ENCODE data around the gene KCNQ4. TPM values are rescaled to one million over a fixed set of nuclear protein-coding genes. Genes with fewer than 3 reads are reported as not detected.

KCNQ4 gene
- total RNA-seq, 1 experiment from 2014 or later = not detected

DNA sequence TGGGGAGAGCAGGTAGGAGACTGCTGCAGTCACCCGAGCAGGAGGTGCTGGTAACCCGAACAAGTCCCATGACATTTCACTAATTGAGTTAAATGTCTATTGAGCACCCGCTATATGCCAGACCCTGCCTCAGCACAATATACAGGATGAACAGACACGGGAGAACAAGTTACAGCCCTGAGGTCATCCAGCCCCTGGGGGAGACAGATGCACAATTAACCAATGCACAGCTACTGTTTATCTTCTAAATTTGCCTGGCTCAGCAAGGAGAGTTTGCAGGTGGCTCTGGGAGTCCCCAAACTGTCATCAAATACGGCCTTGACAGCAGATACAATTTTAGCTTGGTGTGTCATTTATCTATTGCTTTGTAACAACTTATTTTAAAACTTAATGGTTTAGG, 60.5 kb downstream of the KCNQ4 start:
- no TSS peak for BruUV-seq (replicated peaks)
- POLR2A ChIA-PET = interaction anchor here (1.1 kb wide), 3 partner anchors 17 to 285 kb away, joined by 3 to 4 read pairs (median 3); no protein-coding TSS in a partner anchor
- intact Hi-C loops (cut with micrococcal nuclease) = no loop called here
- H3K36me3 Mint-ChIP-seq (ENCODE audit: insufficient read depth, unreplicated experiment) = no peaks in the 10 kb centered on the region
- H3K4me1 Mint-ChIP-seq (ENCODE audit: insufficient read depth, unreplicated experiment) = no peaks in the 10 kb centered on the region
- no peak for DNase-seq (ENCODE audit: unreplicated experiment)
- TF ChIP-seq, protein P1, sequence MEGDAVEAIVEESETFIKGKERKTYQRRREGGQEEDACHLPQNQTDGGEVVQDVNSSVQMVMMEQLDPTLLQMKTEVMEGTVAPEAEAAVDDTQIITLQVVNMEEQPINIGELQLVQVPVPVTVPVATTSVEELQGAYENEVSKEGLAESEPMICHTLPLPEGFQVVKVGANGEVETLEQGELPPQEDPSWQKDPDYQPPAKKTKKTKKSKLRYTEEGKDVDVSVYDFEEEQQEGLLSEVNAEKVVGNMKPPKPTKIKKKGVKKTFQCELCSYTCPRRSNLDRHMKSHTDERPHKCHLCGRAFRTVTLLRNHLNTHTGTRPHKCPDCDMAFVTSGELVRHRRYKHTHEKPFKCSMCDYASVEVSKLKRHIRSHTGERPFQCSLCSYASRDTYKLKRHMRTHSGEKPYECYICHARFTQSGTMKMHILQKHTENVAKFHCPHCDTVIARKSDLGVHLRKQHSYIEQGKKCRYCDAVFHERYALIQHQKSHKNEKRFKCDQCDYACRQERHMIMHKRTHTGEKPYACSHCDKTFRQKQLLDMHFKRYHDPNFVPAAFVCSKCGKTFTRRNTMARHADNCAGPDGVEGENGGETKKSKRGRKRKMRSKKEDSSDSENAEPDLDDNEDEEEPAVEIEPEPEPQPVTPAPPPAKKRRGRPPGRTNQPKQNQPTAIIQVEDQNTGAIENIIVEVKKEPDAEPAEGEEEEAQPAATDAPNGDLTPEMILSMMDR (IDR thresholded peaks at IDR 0.05; ENCODE audit: unreplicated experiment) = no peak
- H3K27me3 Mint-ChIP-seq (ENCODE audit: insufficient read depth, unreplicated experiment) = no peaks in the 10 kb centered on the region
- H3K4me3 Mint-ChIP-seq (ENCODE audit: unreplicated experiment) = no peak overlapping the region
- peaks cover 8% of the 10 kb centered on the region for H3K9me3 Mint-ChIP-seq (ENCODE audit: unreplicated experiment)
- CTCF ChIA-PET = interaction anchor here (0.6 to 19.7 kb wide), 3 partner anchors 29 to 103 kb away, joined by 3 to 609 read pairs (median 4); no protein-coding TSS in a partner anchor
- no peak overlapping the region for H3K27ac Mint-ChIP-seq (ENCODE audit: low read depth, unreplicated experiment)

DNA sequence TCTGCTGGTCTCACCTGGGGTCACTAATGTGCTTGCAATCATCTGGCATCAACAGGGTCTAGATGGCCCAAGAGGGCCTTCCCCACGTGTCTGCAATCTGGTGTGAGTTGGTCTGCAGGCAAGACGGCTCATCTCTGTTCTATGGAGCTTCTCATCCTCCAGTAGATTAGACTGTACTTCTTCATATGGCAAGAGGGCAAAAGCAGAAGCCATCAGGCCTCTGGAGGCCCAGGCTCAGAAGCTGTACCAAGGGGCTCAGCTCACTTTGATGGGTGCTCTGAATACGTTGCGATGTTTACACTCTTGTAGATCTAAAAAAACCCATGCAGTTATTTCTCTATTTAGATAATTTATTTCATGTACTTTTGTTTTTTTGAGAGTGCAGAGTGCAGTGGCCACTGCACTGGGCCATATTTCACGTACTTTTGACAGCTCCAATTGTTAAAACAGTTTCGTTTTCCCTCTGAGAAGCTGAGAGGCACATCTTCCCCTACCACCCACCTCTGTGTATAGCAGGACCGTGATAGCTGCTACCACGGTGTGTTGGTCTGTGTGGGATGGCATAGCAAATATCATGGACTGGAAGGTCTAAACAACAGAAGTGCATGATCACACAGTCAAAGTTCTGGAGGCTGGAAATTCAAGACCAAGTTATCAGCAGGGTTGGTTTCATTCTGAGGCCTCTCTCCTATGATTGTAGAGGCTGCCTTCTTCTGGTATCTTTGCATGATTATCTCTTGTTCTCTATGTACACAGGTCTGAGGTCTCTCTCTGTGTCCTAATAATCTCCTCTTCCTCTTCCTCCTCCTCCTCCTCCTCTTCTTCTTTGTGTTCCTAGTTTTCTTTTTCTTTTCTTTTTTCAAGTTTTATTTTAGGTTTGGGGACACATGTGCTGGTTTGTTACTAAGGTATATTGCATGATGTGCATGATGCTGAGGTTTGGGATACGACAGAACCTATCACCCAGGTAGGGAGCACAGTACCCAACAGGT, 61.6 kb downstream of the KCNQ4 start:
- TF ChIP-seq, protein P1 (IDR thresholded peaks at IDR 0.05; ENCODE audit: unreplicated experiment) = no peak
- ChIA-PET CTCF (interaction anchor here (0.6 to 19.7 kb wide), 3 partner anchors 8 to 102 kb away, joined by 4 to 609 read pairs (median 5); no protein-coding TSS in a partner anchor), POLR2A (interaction anchor here (0.6 to 1.1 kb wide), 3 partner anchors 18 to 313 kb away, joined by 3 to 4 read pairs (median 3); no protein-coding TSS in a partner anchor)
- DNase-seq (ENCODE audit: unreplicated experiment) = no peak
- intact Hi-C loops (cut with micrococcal nuclease) = no loop called here
- Mint-ChIP-seq H3K4me3 (ENCODE audit: unreplicated experiment) (no peak overlapping the region), H3K27me3 (ENCODE audit: insufficient read depth, unreplicated experiment) (no peaks in the 10 kb centered on the region), H3K9me3 (ENCODE audit: unreplicated experiment) (peaks cover 8% of the 10 kb centered on the region), H3K27ac (ENCODE audit: low read depth, unreplicated experiment) (no peak overlapping the region), H3K36me3 (ENCODE audit: insufficient read depth, unreplicated experiment) (no peaks in the 10 kb centered on the region), H3K4me1 (ENCODE audit: insufficient read depth, unreplicated experiment) (no peaks in the 10 kb centered on the region)
- BruUV-seq (replicated peaks) = no TSS peak

DNA sequence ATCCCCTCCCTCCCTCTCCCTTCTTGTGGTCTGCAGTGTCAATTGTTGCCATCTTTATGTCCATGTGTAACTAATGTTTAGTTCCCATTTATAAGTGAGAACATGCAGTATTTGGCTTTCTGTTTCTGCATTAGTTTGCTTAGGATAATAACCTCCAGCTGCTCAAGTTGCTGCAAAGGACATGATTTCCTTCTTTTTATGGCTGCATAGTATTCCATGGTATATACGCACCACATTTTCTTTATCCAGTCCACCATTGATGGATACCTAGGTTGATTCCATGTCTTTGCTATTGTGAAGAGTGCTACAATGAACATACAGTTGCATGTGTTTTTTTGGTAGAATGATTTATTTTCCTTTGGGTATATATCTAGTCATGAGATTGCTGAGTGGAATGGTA, 62.3 kb downstream of the KCNQ4 start:
- H3K4me1 Mint-ChIP-seq (ENCODE audit: insufficient read depth, unreplicated experiment) = no peaks in the 10 kb centered on the region
- no peak overlapping the region for H3K4me3 Mint-ChIP-seq (ENCODE audit: unreplicated experiment)
- ChIA-PET CTCF (interaction anchor here (19.7 kb wide), 1 partner anchor 101 kb away, joined by 609 read pairs; no protein-coding TSS in a partner anchor), POLR2A (no interaction called here)
- peaks cover 8% of the 10 kb centered on the region for H3K9me3 Mint-ChIP-seq (ENCODE audit: unreplicated experiment)
- intact Hi-C loops (cut with micrococcal nuclease) = no loop called here
- no peaks in the 10 kb centered on the region for H3K36me3 Mint-ChIP-seq (ENCODE audit: insufficient read depth, unreplicated experiment)
- no peak overlapping the region for H3K27ac Mint-ChIP-seq (ENCODE audit: low read depth, unreplicated experiment)
- TF ChIP-seq, protein P1 (IDR thresholded peaks at IDR 0.05; ENCODE audit: unreplicated experiment) = no peak
- no peaks in the 10 kb centered on the region for H3K27me3 Mint-ChIP-seq (ENCODE audit: insufficient read depth, unreplicated experiment)
- no peak for DNase-seq (ENCODE audit: unreplicated experiment)
- BruUV-seq (replicated peaks) = no TSS peak

Data from MCF 10A (cell line).